ENCODE measurements around the gene GPS2.

GRCh38 chr17:7329997-7330637 is 15.0 kb upstream of the GPS2 start:
- no peak for TF ChIP-seq EGR1 (IDR thresholded peaks at IDR 0.05; ENCODE audit: borderline replicate concordance in 1 of 2, low read depth in 2 of 2, low read length in 2 of 2)
- TF ChIP-seq SPI1 (IDR thresholded peaks at IDR 0.05; ENCODE audit: borderline replicate concordance, insufficient read depth, low read depth, low read length) = no peak
- TF ChIP-seq EP300 (IDR thresholded peaks at IDR 0.05; ENCODE audit: borderline replicate concordance in 1 of 2, control insufficient read depth in 1 of 2, low read depth in 2 of 2, low read length in 2 of 2) = no peak
- TF ChIP-seq TAF1 (IDR thresholded peaks at IDR 0.05; ENCODE audit: borderline replicate concordance, low read depth, low read length) = no peak; the same call in 1 of the 2 replicates
- TF ChIP-seq CTCF (IDR thresholded peaks at IDR 0.05 in 2 of 3, conservative IDR thresholded peaks at IDR 0.05 in 1 of 3; ENCODE audit: control insufficient read depth in 2 of 3, extremely low read depth in 1 of 3, insufficient read depth in 1 of 3, low read depth in 3 of 3, low read length in 3 of 3) = no peak
- TF ChIP-seq, protein P1, sequence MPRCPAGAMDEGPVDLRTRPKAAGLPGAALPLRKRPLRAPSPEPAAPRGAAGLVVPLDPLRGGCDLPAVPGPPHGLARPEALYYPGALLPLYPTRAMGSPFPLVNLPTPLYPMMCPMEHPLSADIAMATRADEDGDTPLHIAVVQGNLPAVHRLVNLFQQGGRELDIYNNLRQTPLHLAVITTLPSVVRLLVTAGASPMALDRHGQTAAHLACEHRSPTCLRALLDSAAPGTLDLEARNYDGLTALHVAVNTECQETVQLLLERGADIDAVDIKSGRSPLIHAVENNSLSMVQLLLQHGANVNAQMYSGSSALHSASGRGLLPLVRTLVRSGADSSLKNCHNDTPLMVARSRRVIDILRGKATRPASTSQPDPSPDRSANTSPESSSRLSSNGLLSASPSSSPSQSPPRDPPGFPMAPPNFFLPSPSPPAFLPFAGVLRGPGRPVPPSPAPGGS (IDR thresholded peaks at IDR 0.05; ENCODE audit: borderline replicate concordance, insufficient read depth, low read depth, low read length, poor library complexity, severe bottlenecking) = no peak
- TF ChIP-seq RFX5 (IDR thresholded peaks at IDR 0.05; ENCODE audit: low read depth, low read length) = 0 out of 2 replicates have a peak, but pooled peaks have one; percentile 2
- no peak; the same call in 1 of the 2 replicates for TF ChIP-seq POLR2AphosphoS5 (IDR thresholded peaks at IDR 0.05; ENCODE audit: low read length)
- TF ChIP-seq PAX5 (IDR thresholded peaks at IDR 0.05; ENCODE audit: borderline replicate concordance, low read depth, low read length) = no peak
- TF ChIP-seq, protein P2, sequence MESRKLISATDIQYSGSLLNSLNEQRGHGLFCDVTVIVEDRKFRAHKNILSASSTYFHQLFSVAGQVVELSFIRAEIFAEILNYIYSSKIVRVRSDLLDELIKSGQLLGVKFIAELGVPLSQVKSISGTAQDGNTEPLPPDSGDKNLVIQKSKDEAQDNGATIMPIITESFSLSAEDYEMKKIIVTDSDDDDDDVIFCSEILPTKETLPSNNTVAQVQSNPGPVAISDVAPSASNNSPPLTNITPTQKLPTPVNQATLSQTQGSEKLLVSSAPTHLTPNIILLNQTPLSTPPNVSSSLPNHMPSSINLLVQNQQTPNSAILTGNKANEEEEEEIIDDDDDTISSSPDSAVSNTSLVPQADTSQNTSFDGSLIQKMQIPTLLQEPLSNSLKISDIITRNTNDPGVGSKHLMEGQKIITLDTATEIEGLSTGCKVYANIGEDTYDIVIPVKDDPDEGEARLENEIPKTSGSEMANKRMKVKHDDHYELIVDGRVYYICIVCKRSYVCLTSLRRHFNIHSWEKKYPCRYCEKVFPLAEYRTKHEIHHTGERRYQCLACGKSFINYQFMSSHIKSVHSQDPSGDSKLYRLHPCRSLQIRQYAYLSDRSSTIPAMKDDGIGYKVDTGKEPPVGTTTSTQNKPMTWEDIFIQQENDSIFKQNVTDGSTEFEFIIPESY (IDR thresholded peaks at IDR 0.05) = no peak
- TF ChIP-seq NFYB (IDR thresholded peaks at IDR 0.05; ENCODE audit: insufficient read depth, low read depth, low read length) = peak; percentile 85

All from GM12878 (cell line).